8988T (cell line): ENCODE data around the gene SMU1.
"Not testable (repeated sequence)": the region's sequence is repeated elsewhere in the genome, so short reads cannot be mapped to it uniquely, and the experiment has no call there.

ENCODE experiments used
- DNase-seq: peaks from one replicate; pipeline ENCODE4 v3.0.0; 2011

Gene SMU1

DNA sequence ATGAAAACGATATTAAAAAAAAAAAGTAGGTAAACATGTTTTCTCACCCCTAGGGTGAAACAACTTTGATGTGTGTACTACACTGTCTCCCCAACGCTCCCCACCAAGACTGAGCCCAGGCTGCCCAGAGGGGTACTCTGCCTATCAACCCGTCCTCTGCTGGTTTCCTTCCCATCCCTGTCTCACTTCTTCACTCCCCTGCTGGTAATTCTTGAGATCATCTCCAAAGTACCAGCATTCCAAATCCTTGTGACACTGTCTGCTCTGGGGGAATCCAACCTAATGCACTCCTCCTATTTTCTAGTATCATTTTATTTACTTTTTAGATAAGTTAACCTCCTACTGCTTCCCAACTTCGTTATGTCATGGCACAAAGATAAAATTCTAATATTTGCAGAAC, 68.7 kb downstream of the SMU1 start:
- DNase-seq = no peak

DNA sequence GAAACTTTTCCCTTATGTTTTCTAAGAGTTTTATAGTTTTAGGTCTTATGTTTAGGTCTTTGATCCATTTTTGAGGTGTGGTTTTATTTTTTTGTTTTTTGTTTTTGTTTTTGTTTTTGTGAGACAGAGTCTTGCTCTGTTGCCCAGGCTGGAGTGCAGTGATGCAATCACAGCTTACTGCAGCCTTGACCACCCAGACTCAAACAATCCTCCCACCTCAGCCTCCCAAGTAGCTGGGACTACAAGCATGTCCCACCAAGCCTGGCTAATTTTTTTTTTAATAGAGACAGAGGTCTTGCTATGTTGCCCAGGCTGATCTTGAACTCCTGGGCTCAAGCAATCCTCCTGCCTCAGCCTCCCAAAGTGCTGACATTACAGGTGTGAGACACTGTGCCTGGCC, 71.1 kb downstream of the SMU1 start:
- DNase-seq = not testable (repeated sequence)

DNA sequence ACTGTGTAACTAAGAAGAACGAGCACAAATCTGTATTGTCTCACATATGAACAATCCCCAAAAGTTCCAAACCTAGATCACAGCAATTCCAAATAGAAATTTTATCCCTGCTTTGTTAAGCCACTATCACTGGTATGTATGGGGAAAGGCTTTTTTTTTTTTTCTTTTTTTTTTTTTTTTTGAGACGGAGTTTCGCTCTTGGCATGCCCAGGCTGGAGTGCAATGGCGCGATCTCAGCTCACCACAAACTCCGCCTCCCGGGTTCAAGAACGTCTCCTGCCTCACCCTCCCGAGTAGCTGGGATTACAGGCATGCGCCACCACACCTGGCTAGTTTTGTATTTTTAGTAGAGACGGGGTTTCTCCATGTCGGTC, 75.8 kb downstream of the SMU1 start:
- not testable (repeated sequence) for DNase-seq

DNA sequence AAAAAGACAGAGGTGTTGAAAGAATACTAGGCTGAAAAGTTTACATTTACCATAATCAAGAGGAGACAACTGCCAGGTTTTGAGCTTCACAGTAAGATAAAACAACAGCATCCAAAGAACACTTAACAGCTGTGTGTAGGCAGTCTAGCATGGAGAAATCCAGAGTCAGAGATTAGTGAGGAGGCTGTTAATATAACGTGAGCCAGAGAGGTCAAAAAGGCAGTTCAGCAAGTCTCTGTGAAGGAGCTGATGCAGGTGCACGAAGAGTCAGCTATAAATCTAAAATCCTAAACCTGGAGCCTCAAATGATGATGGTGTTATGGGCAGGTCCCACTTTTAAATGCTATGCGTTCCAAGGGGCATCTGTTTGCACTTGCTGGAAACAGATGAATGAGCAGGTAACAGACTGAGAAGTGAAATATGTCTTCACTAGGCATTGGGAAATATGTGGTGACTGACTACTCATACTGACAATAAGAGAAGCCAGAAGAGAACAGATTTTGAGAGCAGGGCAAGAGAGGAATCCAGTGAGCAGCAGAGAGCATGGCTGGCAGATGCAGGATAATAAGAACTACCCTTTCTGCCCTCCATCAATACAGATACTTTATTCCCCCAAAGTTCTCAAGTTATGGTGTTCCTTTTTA, 83.8 kb downstream of the SMU1 start:
- DNase-seq = no peak

DNA sequence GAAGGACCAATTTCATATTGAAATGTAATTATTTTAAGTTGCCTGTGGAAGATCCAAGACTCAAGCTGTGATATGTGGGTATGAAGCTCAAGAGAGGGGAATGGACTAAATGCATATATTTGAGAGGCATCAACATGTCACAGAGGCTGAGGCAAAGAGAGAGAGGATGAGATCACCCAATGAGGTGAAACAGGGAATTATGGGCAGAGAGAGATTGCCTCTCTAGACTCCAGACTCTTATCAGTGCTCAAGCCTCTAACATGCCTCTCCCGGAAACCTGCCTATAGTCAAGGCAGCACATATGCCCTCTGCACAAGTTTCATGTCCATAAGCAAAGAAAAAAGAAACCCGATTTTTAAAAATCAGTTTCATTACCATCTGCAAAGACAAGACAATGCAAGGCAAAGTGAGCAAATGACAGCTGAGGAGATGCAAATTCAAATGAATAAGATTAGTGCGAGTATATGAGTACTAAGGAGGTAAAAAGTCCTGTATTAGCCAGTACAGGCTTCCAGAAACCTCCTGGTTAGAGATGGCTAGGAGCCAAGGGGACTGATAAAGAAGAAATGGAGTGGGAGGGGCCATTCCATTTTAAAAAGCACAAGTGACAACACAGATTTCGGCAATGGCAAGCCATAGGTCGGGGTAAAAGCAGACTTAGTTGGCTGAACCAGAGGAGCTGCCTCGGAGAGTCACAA, 84.4 kb downstream of the SMU1 start:
- DNase-seq = no peak
